ENCODE results near the gene KIF2C. TPM values are rescaled to one million over a fixed set of nuclear protein-coding genes. Genes with fewer than 3 reads are reported as not detected.

KIF2C gene
- total and polyA plus RNA-seq, 9 of the 15 experiments (the other 6 are each of a cell fraction or from before 2014, with no cell fraction given), result 84.9 to 226 (median 169) TPM

- peak; percentile 97; the same call in 1 of the 2 replicates for TF ChIP-seq E2F5 (CRISPR knock-in tag; IDR thresholded peaks at IDR 0.05)
- 0 out of 2 replicates have a peak, but pooled peaks have one; percentile 62 for TF ChIP-seq KLF10 (CRISPR knock-in tag; IDR thresholded peaks at IDR 0.05)
- no peak for TF ChIP-seq ZNF280B (CRISPR knock-in tag; IDR thresholded peaks at IDR 0.05)
- peak; percentile 90 for TF ChIP-seq GABPB1 (CRISPR knock-in tag; IDR thresholded peaks at IDR 0.05)
- TF ChIP-seq ATF7 (IDR thresholded peaks at IDR 0.05), result peak; percentile 96
- no peak for TF ChIP-seq TAF15 (IDR thresholded peaks at IDR 0.05; ENCODE audit: low read depth, low read length)
- TF ChIP-seq NCOA4 (IDR thresholded peaks at IDR 0.05; ENCODE audit: partially characterized antibody), result no peak
- no peak for TF ChIP-seq ZFP30 (CRISPR knock-in tag; IDR thresholded peaks at IDR 0.05; ENCODE audit: borderline replicate concordance)
- TF ChIP-seq PML (IDR thresholded peaks at IDR 0.05; ENCODE audit: low read length), result peak; percentile 66
- peak; percentile 2 for TF ChIP-seq RBM22 (IDR thresholded peaks at IDR 0.05; ENCODE audit: low read depth, low read length, poor library complexity, severe bottlenecking)
- no peak for TF ChIP-seq CREBBP (IDR thresholded peaks at IDR 0.05; ENCODE audit: low read depth, low read length)
- no peak for TF ChIP-seq POU5F1 (IDR thresholded peaks at IDR 0.05; ENCODE audit: borderline replicate concordance, low read depth, low read length, partially characterized antibody)
- TF ChIP-seq ZKSCAN8 (CRISPR knock-in tag; IDR thresholded peaks at IDR 0.05), result peak; percentile 94
- peak; percentile 41 for TF ChIP-seq TAF1 (IDR thresholded peaks at IDR 0.05; ENCODE audit: control insufficient read depth, extremely low read depth, insufficient read depth, low read length, severe bottlenecking)
- peak; percentile 83 for TF ChIP-seq ARID1B (IDR thresholded peaks at IDR 0.05)
- TF ChIP-seq IRF1 (CRISPR knock-in tag; IDR thresholded peaks at IDR 0.05; ENCODE audit: borderline replicate concordance), result no peak
- TF ChIP-seq DLX4 (CRISPR knock-in tag; IDR thresholded peaks at IDR 0.05), result no peak
- TF ChIP-seq ZNF778 (CRISPR knock-in tag; IDR thresholded peaks at IDR 0.05), result no peak
- TF ChIP-seq TFE3 (CRISPR knock-in tag; IDR thresholded peaks at IDR 0.05), result peak; percentile 42; the same call in 1 of the 2 replicates
- 0 out of 2 replicates have a peak, but pooled peaks have one; percentile 52 for TF ChIP-seq HSF4 (CRISPR knock-in tag; IDR thresholded peaks at IDR 0.05; ENCODE audit: borderline replicate concordance)
- TF ChIP-seq RFX1 (IDR thresholded peaks at IDR 0.05), result peak; percentile 96
- peak; percentile 99 for TF ChIP-seq L3MBTL2 (IDR thresholded peaks at IDR 0.05)
- no peak for TF ChIP-seq HNRNPUL1 (IDR thresholded peaks at IDR 0.05; ENCODE audit: low read length)
These were observed 67.9 kb downstream of the KIF2C start (continued) for GRCh38 chr1:44807364-44808062.

All from K562 (cell line).